Activated CD4-positive, alpha-beta memory T cell treated with anti-CD3 and anti-CD28 coated beads, Interleukin-2, amount 10 ng/mL, durations not matched to agents 7 days and 5 days (primary cell): ENCODE data around the gene COL18A1. TPM values are rescaled to one million over a fixed set of nuclear protein-coding genes. Genes with fewer than 3 reads are reported as not detected.

Experiments
- CTCF ChIA-PET: fragments of 350-600 bp; sonication (Branson Sonifier 250); formaldehyde crosslinking; loops from one replicate; lab custom pipeline; 2021; ENCODE audit warnings: antibody characterized with exemption, inconsistent platforms; lab: Charles Lee
- POLR2A ChIA-PET: fragments of 350-600 bp; sonication (Branson Sonifier 250); formaldehyde crosslinking; loops from one replicate; lab custom pipeline; 2021; ENCODE audit warnings: antibody characterized with exemption; lab: Charles Lee
- DNase-seq: peaks from one replicate; pipeline ENCODE4 v3.0.0-alpha.2; 2020
- H3K27ac Mint-ChIP-seq: one replicate; pipeline ENCODE4 v1.8.0; 2021; ENCODE audit warnings: mild to moderate bottlenecking, mixed read lengths
- H3K27me3 Mint-ChIP-seq: one replicate; pipeline ENCODE4 v1.8.0; 2021; ENCODE audit warnings: mixed read lengths
- H3K36me3 Mint-ChIP-seq: one replicate; pipeline ENCODE4 v1.8.0; 2021; ENCODE audit warnings: low read depth, mixed read lengths
- H3K4me1 Mint-ChIP-seq: one replicate; pipeline ENCODE4 v1.8.0; 2021; ENCODE audit warnings: mixed read lengths
- H3K4me3 Mint-ChIP-seq: one replicate; pipeline ENCODE4 v1.8.0; 2021; ENCODE audit warnings: mild to moderate bottlenecking, mixed read lengths
- H3K9me3 Mint-ChIP-seq: one replicate; pipeline ENCODE4 v1.8.0; 2021; ENCODE audit warnings: mixed read lengths
- total RNA-seq, 2 experiments: library from RNA; stranded (reverse); gene quantifications; one replicate each; pipeline ENCODE4 v1.2.3, GENCODE V29; 2021

COL18A1 gene
- total RNA-seq, 2 experiments from 2014 or later = 2.2 to 3.9 TPM

DNA sequence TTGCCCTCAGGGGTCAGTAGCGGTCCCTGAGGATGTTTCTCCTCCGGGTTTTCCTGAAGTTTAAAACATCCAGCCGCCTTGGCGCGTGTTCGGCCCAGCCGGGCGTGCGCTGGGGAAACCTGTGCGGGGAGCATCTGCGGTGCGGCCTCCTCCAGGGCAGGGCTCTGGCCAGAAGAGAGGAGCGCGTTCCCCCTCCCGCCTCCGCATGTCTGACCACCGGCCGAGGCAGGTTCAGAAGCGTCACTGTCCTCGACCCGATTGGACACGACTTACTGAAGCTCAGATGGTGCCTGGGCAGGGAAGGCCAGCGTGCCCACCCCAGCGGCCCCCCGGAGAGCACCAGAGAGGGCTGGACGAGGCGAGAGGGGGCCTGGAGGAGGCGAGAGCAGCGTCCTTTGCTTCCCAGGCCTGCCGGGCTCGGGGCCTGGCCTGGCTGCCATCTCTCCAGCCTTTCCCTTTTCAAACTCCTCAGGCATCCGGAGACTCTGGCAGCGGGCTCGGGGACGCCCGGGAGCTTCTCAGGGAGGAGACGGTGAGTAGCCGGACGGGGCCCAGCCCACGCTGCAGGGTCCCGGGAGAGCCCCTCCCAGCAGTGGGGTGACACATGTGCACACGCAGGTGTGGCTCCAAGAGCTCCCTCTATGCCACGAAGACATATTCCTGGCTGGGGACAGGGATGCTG is 70.2 kb downstream of the COL18A1 start:
- ChIA-PET CTCF (no interaction called here), POLR2A (no interaction called here)
- Mint-ChIP-seq H3K4me3 (no peak overlapping the region), H3K4me1 (peaks cover 30% of the 10 kb centered on the region), H3K36me3 (no peaks in the 10 kb centered on the region), H3K27ac (no peak overlapping the region), H3K27me3 (peaks cover 3% of the 10 kb centered on the region), H3K9me3 (peaks cover 4% of the 10 kb centered on the region)
- no peak for DNase-seq

DNA sequence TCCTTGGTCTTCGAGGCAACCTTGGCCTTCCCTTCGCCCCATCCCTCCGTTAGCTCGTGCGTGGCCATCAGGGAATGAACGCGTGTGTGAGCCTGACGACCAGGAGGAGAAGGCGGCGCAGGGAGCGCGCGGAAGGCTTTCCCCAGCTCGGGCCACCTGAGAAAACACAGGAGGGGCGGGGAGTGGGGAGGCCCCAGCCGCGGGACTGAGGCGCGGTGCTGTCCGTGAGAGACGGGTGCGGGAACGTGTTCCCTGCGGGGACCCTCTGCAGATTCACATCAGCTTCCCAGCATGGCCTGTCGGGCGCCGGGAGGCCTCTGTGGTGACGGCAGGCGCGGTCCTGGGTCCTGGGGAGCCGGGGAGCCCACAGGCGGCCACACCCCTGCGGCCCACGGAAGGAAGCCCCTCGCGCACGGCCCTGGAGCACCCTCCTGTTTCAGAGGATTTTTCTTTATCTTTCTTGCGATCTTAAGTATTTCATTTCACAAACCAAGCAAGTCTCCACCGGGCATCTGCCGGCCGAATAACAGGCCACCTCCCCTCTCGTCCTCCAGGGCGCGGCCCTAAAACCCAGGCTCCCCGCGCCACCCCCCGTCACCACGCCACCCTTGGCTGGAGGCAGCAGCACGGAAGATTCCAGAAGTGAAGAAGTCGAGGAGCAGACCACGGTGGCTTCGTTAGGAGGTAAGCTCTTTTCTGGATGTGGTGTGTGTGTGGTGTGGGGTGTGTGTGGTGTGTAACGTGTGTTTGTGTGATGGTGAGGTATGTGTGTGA is 71.0 kb downstream of the COL18A1 start:
- peaks cover 3% of the 10 kb centered on the region for H3K27me3 Mint-ChIP-seq
- POLR2A ChIA-PET = no interaction called here
- H3K27ac Mint-ChIP-seq = no peak overlapping the region
- H3K9me3 Mint-ChIP-seq = peaks cover 4% of the 10 kb centered on the region
- CTCF ChIA-PET = no interaction called here
- H3K4me1 Mint-ChIP-seq = peaks cover 27% of the 10 kb centered on the region
- DNase-seq = no peak
- no peak overlapping the region for H3K4me3 Mint-ChIP-seq
- H3K36me3 Mint-ChIP-seq = no peaks in the 10 kb centered on the region

DNA sequence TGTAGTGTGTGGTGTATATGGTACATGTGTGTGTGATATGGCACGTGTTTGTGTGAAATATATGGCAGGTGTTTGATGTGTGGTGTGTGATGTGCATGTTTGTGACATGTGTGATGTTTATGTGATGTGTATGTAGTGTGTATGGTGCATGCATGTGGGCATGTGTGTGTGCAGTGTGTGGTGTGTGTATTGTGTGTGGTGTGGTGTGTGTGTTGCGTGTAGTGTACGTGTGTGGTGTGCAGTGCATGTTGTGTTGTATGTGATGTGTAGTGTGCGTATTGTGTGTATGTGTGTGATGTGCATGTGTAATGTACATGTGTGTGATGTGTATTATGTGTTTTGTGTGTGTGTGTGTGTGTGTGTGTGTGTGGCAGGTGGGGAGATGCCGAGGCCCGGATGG is 71.6 kb downstream of the COL18A1 start:
- H3K27me3 Mint-ChIP-seq = peaks cover 3% of the 10 kb centered on the region
- H3K9me3 Mint-ChIP-seq = peaks cover 4% of the 10 kb centered on the region
- ChIA-PET POLR2A (no interaction called here), CTCF (interaction anchor here (1.4 kb wide), 1 partner anchor 13 kb away, joined by 4 read pairs; no protein-coding TSS in a partner anchor)
- H3K36me3 Mint-ChIP-seq = no peaks in the 10 kb centered on the region
- H3K4me3 Mint-ChIP-seq = peak overlapping the region; percentile 11
- H3K27ac Mint-ChIP-seq = peak overlapping the region; percentile 37
- H3K4me1 Mint-ChIP-seq = peaks cover 24% of the 10 kb centered on the region
- no peak for DNase-seq

DNA sequence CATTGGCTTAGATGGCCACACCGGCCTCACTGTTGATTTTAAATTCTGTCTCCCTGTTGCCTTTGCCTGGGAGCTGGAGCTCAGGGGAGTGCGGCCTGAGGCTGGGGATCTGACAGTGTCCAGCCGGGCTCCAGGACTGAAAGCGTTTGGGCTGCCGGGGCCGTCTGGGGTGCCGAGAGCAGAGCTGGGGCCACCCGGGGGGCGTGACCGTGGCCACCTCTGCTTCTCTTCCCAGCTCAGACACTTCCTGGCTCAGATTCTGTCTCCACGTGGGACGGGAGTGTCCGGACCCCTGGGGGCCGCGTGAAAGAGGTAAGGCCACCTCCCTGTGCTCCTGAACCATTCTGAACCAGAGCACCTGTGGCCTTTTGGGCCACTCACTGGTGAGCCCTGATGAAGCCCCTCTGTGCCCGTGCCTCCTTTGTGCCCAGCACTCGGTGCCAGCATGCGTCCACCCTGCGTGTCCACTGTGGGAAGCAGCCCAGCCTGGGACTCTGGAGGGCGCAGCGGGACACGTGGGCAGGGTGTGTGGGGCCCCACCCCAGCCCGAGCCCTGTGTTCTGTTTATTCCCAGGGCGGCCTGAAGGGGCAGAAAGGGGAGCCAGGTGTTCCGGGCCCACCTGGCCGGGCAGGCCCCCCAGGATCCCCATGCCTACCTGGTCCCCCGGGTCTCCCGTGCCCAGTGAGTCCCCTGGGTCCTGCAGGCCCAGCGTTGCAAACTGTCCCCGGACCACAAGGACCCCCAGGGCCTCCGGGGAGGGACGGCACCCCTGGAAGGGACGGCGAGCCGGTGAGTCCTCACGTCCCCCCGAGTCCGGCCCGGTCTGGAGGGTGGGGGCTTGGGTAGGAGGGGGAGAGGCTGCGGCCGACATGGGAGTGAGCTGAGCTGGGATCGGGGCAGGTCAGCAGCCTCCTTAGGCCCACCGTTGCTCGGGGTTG is 72.5 kb downstream of the COL18A1 start:
- Mint-ChIP-seq H3K27ac (peak overlapping the region; percentile 90), H3K4me1 (peaks cover 24% of the 10 kb centered on the region)

DNA sequence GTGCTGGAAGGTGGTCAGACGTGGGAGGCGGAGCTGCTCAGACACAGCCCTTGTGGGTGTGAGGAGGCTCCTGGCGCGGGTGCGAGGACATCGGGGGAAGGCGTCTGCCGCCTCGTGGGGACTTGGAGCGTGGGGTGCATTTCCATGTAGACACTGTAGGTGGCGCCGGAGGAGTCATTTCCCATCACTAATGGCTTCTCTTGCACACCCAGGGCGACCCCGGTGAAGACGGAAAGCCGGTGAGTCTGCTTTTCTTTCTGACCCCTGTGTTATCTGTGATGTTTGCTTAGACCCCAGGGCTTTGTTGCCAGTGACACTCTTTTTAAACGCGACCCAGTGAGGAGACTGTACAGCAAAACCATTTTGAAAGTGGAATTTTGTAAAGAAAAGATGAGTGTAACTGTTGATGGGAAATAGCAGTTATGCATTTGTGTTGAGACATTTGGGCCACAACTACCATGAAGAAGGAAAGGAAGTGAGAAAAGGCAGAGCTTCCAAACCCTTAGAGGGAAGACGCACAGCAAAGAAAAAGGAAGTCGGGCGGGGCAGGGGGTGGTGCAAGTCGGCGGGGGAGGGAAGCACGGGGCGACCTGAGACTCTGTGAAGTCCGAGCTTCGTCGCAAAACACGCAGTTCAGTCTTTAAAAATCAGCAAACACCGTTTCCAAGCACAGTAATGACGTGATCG is 73.3 kb downstream of the COL18A1 start:
- peak overlapping the region; percentile 68 for H3K4me3 Mint-ChIP-seq
- H3K4me1 Mint-ChIP-seq = peaks cover 28% of the 10 kb centered on the region
- CTCF ChIA-PET = interaction anchor here (0.8 to 2.2 kb wide), 8 partner anchors 9 to 118 kb away, joined by 3 to 8 read pairs (median 4); no protein-coding TSS in a partner anchor
- peak; percentile 80 for DNase-seq
- peak overlapping the region; percentile 90 for H3K27ac Mint-ChIP-seq
- peaks cover 3% of the 10 kb centered on the region for H3K27me3 Mint-ChIP-seq
- POLR2A ChIA-PET = interaction anchor here (0.9 to 1.0 kb wide), 3 partner anchors 74 to 207 kb away, joined by 3 read pairs; no protein-coding TSS in a partner anchor
- H3K9me3 Mint-ChIP-seq = peaks cover 4% of the 10 kb centered on the region
- H3K36me3 Mint-ChIP-seq = no peaks in the 10 kb centered on the region

More for the DNA sequence above, 72.5 kb downstream of the COL18A1 start:
- DNase-seq = no peak
- H3K9me3 Mint-ChIP-seq = peaks cover 4% of the 10 kb centered on the region
- ChIA-PET CTCF (interaction anchor here (1.0 to 2.2 kb wide), 7 partner anchors 8 to 119 kb away, joined by 3 to 8 read pairs (median 4); no protein-coding TSS in a partner anchor), POLR2A (interaction anchor here (0.9 kb wide), 1 partner anchor 115 kb away, joined by 3 read pairs; no protein-coding TSS in a partner anchor)
- H3K27me3 Mint-ChIP-seq = peaks cover 3% of the 10 kb centered on the region
- no peaks in the 10 kb centered on the region for H3K36me3 Mint-ChIP-seq
- peak overlapping the region; percentile 68 for H3K4me3 Mint-ChIP-seq

DNA sequence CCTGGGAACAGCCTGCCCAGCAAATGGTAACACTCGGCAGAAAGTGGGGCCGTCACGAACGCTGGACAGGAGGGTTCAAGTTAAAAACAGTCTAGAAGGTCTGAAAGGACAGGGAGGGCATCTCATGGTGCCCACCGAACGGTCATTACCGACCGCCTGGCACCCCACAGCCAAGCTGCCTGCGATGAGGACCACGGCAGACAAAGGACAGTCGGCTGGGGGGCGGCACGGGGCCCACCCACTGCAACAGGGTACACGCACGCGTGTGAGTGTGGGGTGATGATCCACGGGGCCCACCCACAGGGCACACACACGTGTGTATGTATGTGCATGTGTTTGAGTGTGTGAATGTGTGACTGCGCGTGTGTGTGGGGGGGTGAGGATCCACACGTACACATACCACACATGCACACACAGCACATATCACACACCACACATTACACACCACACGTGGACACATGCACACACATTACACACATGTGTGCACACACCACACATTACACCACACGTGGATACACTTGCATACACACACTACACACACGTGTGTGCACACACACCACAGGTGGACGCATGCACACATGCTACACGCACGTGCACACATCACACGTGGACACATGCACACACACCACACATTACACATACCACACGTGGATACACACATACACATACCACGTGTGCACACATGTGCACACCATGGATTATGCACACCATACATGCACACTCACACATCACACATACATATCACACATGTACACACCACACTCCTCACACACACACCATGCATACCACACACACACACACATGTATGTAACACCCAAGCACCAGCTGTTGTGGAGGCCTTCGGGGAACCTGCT is 74.1 kb downstream of the COL18A1 start:
- Mint-ChIP-seq H3K4me3 (peak overlapping the region; percentile 68), H3K4me1 (peaks cover 32% of the 10 kb centered on the region), H3K9me3 (peaks cover 5% of the 10 kb centered on the region), H3K27ac (peak overlapping the region; percentile 90), H3K27me3 (peaks cover 3% of the 10 kb centered on the region), H3K36me3 (no peaks in the 10 kb centered on the region)
- ChIA-PET POLR2A (interaction anchor here (0.7 to 1.0 kb wide), 4 partner anchors 73 to 208 kb away, joined by 3 read pairs; no protein-coding TSS in a partner anchor), CTCF (interaction anchor here (0.8 to 2.2 kb wide), 7 partner anchors 10 to 118 kb away, joined by 3 to 8 read pairs (median 4); no protein-coding TSS in a partner anchor)
- no peak for DNase-seq

DNA sequence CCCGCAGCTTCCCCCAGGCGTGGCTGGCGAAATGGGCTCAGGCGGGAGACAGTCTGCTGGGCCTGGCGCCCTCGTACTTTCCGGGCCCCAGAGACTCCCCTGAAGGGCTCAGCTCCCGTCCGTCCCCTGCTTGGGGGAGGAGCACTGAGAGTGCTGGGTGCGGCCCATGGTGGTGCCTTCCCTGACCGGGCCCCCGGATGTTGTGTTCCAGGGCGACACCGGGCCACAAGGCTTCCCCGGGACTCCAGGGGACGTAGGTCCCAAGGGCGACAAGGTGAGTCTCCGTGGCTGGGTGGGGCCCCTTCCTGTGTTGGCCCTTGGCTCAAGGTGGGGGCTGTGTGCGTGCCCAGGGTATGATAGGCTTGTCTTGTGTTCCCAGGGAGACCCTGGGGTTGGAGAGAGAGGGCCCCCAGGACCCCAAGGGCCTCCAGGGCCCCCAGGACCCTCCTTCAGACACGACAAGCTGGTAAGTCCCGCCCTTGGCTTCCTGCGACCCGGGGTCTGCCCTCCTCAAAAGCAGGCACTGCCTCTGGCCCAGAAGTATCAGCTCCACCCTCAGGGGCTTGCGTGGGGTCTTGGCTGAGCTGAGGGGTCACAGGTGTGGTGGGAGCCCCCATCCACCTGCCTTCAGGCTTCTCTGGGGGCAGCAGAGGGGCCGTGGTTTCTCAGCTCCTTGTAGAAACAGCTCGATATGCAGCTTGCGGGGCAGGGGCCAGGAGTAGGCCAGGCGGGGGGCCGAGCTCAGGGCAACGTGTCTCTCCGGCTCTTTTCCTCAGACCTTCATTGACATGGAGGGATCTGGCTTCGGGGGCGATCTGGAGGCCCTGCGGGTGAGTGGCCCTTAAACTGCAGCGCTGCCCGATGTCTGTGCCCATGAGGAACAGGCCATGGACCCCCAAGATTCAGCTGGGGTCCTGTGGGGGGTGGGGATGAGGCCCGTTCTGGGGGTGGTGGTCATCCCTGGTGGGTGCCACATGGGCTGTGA is 75.0 kb downstream of the COL18A1 start:
- POLR2A ChIA-PET = interaction anchor here (0.7 kb wide), 1 partner anchor 113 kb away, joined by 3 read pairs; no protein-coding TSS in a partner anchor
- peaks cover 3% of the 10 kb centered on the region for H3K27me3 Mint-ChIP-seq
- H3K4me3 Mint-ChIP-seq = peak overlapping the region; percentile 68
- peaks cover 35% of the 10 kb centered on the region for H3K4me1 Mint-ChIP-seq
- no peaks in the 10 kb centered on the region for H3K36me3 Mint-ChIP-seq
- CTCF ChIA-PET = no interaction called here
- peak overlapping the region; percentile 90 for H3K27ac Mint-ChIP-seq
- peaks cover 7% of the 10 kb centered on the region for H3K9me3 Mint-ChIP-seq
- DNase-seq = no peak

DNA sequence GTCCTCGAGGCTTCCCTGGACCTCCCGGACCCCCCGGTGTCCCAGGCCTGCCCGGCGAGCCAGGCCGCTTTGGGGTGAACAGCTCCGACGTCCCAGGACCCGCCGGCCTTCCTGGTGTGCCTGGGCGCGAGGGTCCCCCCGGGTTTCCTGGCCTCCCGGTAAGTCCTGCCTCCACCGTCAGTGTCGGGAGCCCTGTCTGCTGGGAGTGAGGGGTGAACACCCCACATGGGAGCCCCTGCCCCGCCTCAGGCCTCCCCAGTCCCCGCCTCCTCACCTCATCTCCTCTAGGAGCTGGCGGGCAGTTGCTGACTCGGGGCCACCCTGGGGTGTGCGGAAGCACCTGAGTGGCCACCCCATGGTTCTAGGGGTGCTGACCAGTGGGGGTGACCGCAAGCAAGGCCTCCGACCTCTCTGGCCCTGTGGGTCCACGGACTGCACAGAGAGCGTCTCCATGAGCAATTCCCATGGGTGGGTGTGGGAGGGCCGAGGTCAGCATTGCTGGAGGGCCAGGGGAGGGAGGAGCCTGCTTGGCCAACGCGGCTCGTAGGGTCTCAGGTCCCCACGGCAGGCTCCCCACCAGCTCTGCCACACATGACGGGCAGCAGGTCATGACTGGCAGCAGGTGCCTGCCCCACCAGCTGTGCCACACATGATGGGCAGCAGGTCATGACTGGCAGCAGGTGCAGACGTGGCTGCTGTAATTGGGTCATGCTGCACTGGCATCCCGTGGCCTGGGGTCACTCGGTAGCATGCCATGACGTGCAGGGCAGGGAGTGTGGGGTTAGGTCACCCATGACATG is 75.9 kb downstream of the COL18A1 start:
- Mint-ChIP-seq H3K4me3 (no peak overlapping the region), H3K4me1 (peaks cover 35% of the 10 kb centered on the region), H3K27ac (no peak overlapping the region), H3K36me3 (no peaks in the 10 kb centered on the region), H3K27me3 (peaks cover 3% of the 10 kb centered on the region), H3K9me3 (peaks cover 7% of the 10 kb centered on the region)
- DNase-seq = no peak
- ChIA-PET POLR2A (no interaction called here), CTCF (no interaction called here)

DNA sequence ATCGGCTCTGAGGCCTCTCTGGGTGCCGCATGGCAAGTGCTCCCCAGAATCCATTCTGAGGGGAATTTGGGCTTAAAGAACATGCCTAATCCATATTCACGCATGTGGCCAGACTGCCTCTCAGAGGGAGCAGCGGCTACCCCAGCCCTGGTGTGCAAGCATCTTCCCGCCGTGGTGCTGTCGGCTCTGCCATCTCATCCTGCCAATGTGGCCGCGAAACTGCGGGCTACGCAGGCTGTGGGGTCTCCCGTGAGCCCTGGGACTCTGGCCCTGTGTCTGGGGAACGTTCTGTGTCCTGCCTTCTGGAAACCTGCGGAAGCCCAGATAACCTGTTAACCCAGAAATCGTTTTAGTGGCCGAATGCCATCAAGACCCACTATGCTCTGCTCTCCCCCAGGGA is 76.6 kb downstream of the COL18A1 start:
- ChIA-PET CTCF (no interaction called here), POLR2A (no interaction called here)
- Mint-ChIP-seq H3K27me3 (peaks cover 2% of the 10 kb centered on the region), H3K36me3 (no peaks in the 10 kb centered on the region), H3K9me3 (peaks cover 7% of the 10 kb centered on the region), H3K4me1 (peaks cover 33% of the 10 kb centered on the region), H3K27ac (no peak overlapping the region), H3K4me3 (no peak overlapping the region)
- no peak for DNase-seq
